H1 (cell line): ENCODE data around the gene TBL1Y. TPM values are rescaled to one million over a fixed set of nuclear protein-coding genes. Genes with fewer than 3 reads are reported as not detected.

Source experiments
- CEBPB ChIP-seq: IDR thresholded peaks from 2 replicates; pipeline ENCODE4 v1.6.1; 2012; ENCODE audit warnings: low read depth, low read length
- CHD1 ChIP-seq: IDR thresholded peaks from 2 replicates; pipeline ENCODE4 v1.6.1; 2012; ENCODE audit warnings: low read depth, low read length, improper control_type of control experiment
- FOSL1 ChIP-seq: IDR thresholded peaks from 2 replicates; pipeline ENCODE4 v1.6.1; 2011; ENCODE audit warnings: mild to moderate bottlenecking, low read depth, low read length, moderate library complexity; ENCODE audit not compliant: insufficient read depth
- JUND ChIP-seq: IDR thresholded peaks from 2 replicates; pipeline ENCODE4 v1.6.1; 2011; ENCODE audit warnings: mild to moderate bottlenecking, improper control_type of control experiment, low read length
- POLR2AphosphoS5 ChIP-seq: IDR thresholded peaks from 2 replicates; pipeline ENCODE4 v1.6.1; 2011; ENCODE audit warnings: low read depth, low read length
- polyA plus RNA-seq, 7 experiments: library from polyadenylated mRNA; depleted of rRNA in 3 of 7; stranded (reverse) in 5 of 7; unstranded in 2 of 7; fragments of >200 nt in 5 of 7; fragments of 200-250 nt in 2 of 7; gene quantifications; 1 replicate in 5 of 7; 2 replicates in 1 of 7; 4 replicates in 1 of 7; pipeline versions ENCODE4 v1.2.1 to v1.2.3, GENCODE V29; 2011 to 2013; ENCODE audit warnings: missing spikeins in 2 of 7, mixed read lengths in 2 of 7
- total RNA-seq: library from RNA; stranded (reverse); fragmentation: NEBNext Ultra II Directional; extraction: Animal tissue kit (Norgen Biotek cat#: 25700); gene quantifications from 2 replicates; pipeline ENCODE4 v1.2.1, GENCODE V29; 2021

TBL1Y gene
- total and polyA plus RNA-seq, 2 of the 8 experiments (the other 6 are each of a cell fraction or from before 2014, with no cell fraction given), result 2.5 to 4.2 TPM

GRCh38 chrY:7099742-7100141 is 189.2 kb downstream of the TBL1Y start (continued):
- peak; percentile 67 for TF ChIP-seq CEBPB
- TF ChIP-seq FOSL1, result no peak
- TF ChIP-seq CHD1, result no peak
- no peak for TF ChIP-seq JUND
- TF ChIP-seq POLR2AphosphoS5, result no peak
